C1 segment of cervical spinal cord (tissue), 14 donors: ENCODE results near the gene MAOB.
A peak's percentile ranks its signal among the peaks of the same experiment; 100 is the strongest.
"Not testable (repeated sequence)": the region's sequence is repeated elsewhere in the genome, so short reads cannot be mapped to it uniquely, and the experiment has no call there.

Experiments
- DNase-seq, 14 donors: peaks; one replicate each; lab custom pipeline; 2025; lab: John Stamatoyannopoulos, UW

Gene MAOB

DNA sequence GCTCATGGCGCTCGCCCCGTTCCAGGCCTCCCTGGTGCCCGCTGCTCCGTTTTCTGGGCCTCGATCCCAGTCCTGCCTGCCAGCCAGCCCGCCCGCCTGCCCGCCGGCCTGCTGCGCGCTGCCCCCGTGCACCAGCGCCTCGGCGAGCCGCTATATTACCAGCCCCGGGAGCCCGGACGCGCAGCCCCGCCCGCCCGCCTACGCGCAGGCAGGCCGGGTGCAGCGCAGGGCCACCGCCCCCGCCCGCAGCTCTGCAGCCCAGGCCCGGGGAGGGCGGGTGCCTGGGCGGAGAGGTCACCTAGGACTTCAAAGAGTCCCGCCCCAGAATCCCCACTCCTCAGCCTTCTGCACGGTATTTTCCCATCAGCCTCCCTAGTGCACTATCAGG is at the start of gene MAOB:
Gene MAOB, minus strand, starts transcription at position 157 of the 388 bp plus-strand sequence. Its CDS starts 151 bp downstream, at position 6.
- DNase-seq = peak in 6 of 14 donors; percentile 0 to 32 (median 12)

DNA sequence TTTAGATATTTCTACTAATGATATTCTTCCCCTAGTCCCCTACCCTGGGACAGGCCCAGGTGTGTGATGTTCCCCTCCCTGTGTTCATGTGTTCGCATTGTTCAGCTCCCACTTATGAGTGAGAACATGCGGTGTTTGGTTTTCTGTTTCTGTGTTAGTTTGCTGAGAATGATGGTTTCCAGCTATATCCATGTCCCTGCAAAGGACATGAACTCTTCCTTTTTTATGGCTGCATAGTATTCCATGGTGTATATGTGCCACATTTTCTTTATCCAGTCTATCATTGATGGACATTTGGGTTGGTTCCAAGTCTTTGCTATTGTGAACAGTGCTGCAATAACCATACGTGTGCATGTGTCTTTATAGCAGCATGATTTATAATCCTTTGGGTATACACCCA is 39.8 kb upstream of the MAOB start:
- DNase-seq = not testable (repeated sequence)

DNA sequence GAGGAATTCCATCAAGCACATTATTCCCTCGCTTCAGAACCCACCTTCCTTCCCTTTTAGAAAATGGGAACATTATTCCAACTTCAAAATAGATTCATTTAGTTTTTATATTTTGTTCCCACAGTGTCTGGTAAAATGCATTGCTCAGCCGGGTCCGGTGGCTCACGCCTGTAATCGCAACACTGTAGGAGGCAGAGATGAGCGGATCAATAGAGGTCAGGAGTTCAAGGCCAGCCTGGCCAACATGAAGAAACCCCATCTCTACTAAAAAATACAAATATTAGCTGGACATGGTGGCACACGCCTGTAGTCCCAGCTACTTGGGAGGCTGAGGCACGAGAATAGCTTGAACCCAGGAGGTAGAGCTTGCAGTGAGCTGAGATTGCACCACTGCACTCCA is 28.5 kb upstream of the MAOB start:
- not testable (repeated sequence) for DNase-seq

DNA sequence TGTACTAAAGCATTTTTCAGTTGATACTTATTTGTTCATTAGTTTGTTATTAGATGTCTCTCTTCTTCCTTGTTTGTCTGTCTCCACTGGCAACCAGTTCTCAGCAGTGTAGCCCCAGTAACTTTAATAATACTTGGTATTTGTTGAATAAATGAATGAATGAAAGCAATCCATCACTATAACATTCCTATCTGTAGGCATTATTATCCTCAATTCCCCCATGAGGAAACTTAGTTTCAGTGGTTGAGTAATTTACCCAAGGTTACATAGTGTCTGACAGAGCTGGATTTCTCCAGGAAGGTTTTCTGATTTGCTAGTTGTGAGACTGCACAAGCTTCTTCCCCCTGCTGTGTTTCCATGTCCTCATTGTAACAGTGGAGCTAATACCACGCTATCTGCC is 27.8 kb upstream of the MAOB start:
- no peak for DNase-seq

DNA sequence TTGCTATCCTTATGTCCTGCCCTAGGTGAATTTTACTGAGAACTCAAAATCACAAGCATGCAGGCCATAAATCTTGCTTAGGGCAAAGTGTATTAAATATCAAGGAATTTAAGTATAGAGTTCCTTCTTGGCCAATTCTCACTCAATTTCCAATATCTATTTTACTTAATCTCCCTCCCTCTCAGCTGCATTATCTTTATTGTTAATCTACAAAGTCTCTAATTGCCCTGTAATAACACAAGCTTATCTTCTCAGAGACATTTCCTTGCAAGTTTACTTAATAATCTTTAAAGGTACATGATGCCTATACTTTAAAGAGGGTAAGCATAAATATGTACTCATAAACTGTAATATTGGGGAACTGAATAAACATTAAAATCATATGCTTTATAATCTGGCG is 26.9 kb upstream of the MAOB start:
- no peak for DNase-seq

DNA sequence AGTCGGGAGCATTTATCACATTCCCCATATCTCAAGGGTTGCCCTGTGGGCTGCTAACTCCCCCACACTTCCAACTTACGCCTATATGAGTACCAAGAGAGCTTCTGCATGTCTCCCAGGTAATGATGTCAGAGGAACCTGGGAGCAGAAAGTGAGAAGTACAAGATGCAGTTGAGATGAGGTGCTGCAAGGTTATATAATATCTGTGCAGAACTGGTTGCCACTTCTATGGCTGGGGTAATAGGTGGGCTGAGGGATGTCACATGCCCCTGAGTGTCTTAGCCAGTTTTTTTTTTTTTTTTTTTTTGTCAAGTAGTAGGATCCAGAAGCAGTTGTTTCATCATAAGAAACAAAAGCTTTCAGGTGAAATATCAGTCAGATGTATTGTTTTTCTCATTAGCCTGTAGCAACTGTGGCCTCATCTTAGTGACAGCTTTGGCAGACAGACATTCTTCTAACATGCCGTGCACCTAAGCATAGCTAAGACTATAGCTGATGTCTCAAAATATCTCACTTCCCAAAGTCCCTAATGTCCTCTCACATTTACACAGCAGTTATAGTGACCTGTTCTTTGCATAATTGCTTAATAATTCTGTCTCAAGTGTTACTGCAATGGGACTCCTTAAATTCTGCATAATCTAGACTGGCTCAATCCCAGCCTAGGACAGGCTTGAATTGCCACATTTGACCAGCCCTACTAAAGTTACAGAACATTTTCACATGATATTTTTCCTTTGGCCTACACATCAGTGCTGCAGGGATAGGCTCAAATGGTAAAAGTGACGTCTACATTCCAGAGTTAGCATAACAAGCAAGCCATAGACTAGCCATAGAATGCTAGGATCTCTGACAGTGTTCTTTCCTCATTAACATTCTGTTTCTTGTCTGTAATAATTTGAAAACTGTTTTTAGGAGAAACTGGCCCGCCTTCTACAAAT is 17.9 kb upstream of the MAOB start:
- DNase-seq = no peak

DNA sequence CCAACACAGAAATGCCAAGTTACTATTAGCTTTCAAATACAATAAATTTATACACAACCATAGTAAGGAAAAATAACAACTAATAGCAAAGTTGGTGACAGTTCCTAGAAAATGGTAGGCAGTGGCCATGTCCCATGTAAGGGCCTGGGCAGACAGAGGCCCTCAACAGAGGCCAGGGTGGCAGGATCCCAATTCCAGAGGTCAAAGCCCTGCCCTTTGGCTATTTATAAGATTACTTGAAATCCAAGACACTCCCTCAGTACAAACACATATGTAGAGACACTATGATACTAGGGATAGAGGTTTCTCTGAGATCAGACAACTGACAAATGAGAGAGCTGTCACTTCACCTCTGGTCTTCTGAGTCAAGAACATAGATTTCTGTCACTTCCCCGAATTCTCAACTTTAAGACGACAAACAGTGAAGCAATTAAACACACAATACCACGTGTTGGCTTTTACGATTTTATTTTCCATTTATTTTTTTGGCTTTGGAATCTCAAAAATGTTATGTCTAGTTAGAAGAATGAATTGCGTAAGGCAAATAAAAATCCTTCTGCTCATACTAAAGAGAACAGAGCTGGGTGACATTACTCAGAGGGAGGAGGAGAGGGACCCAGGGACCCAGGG is 16.3 kb upstream of the MAOB start:
- DNase-seq = no peak

DNA sequence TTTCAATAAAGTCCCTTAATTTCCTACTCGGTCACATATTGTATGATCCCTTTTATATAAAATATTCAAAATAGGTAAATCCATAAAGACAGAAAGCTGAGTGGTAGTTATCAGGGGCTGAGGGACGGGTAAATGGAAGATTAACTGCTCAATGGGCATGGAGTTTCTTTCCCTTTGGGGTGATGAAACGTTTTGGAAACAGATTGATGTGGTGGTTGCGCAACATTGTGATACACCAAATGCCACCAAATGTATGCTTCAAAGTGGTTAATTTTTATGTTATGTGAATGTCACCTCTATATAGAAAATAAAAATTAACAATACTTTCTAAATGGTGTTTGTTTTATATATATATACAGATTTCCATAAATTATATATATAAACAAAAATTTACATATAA is 15.0 kb upstream of the MAOB start:
- no peak for DNase-seq

DNA sequence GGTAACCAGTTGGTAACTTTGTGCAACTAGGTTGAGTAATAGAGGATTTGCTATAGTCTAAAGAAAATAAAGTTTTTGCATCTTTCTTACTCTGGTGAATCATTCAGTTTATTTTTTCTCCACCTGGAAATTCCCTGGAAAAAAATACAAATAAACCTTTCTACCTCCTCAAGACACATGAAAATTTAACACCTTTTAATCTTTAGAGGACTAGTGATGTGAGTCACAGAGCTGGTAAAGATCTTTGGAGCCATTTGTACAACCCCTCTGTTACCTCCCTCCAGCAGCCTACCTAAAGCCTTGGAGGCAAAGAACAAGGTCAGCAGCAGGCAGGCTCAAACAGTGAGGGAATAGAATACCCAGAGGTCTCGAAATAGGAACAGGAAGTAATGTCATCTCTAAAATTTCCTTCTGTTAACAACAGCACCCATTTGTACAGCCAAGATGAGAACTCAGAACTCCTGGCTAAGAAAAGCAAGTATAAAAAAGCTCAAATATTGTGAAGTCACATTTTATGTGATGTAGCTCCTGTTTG is 10.2 kb upstream of the MAOB start:
- DNase-seq = no peak

DNA sequence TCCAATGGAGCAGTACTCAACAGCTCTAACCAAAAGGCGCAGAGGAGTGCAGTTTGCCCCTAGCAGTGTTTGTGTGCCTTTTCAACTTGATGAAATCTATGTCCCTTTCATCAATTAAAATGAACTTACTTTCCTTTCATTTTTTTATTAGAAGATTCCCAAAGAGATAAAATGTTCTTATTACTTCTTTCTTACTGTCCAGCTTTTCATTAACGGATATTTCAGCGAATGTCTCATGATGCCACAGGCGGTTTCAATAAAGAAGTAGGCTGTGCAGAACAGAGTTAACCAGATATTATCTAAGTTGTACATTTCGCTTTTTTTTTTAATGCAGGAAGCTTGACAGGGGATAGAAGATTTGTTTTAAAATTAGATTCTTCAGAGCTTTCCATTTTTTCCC is 3.4 kb upstream of the MAOB start:
- DNase-seq = no peak

DNA sequence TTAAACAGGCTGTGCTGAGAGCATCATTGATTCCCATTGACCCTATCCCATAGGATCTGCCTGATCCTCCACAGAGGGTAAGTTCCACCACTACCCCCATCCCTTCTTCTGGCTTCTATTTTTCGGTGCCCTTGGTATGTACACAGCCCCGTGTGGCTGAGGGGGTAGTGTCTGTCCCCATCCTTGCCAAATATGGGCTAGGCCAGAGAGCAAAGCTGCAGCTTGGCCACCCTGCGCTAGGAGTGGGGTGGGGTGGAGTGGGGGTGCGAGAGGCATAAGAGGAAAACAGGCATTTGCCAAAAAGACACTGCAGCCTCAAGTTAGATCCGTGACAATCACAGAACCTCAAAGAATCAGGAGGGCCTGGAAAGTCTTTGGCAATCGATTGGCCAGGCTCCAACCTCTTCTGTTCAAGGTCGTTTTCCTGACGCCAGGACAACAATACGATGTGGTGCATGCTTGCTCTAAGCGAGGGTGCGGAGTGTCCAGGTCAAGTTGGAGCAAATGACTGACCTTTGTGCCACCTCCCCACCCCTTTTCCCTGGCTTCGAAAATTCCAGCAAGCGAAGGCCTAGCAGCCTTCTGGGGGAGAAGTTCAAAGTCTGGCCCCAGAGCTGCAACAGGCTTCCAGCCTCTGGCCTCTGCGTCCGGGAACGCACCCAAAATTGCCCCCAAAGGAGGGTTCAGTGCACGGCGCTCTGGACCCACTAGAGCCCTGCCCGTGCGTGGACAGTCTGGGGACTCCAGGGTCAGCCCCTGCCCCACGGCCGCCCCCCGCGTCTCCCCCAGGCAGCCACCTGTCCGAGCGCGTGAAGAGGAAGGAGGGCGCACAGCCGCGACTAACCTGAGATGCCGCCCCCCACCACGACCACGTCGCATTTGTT is 598 bp downstream of the MAOB start:
- peak in 2 of 14 donors; percentile 1 to 32 for DNase-seq

DNA sequence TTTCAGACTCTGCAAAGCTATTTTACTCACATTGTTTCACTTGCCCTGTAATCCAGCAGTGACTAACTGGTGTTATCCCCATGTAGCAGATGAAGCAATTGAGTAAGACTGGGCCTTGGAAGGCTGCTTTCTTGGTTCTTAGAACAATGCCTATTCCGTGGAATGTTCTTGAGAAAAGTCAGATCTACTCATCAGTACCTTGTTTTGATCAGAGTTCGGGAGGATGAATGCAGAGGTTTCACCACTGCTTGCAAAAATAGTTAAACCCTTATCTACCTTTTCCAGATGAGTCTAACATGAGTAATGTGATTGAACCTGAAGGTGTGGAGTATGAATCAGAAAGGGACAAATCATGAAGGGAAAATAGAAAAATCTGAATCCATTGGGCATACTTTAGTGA is 1.8 kb downstream of the MAOB start:
- DNase-seq = no peak

DNA sequence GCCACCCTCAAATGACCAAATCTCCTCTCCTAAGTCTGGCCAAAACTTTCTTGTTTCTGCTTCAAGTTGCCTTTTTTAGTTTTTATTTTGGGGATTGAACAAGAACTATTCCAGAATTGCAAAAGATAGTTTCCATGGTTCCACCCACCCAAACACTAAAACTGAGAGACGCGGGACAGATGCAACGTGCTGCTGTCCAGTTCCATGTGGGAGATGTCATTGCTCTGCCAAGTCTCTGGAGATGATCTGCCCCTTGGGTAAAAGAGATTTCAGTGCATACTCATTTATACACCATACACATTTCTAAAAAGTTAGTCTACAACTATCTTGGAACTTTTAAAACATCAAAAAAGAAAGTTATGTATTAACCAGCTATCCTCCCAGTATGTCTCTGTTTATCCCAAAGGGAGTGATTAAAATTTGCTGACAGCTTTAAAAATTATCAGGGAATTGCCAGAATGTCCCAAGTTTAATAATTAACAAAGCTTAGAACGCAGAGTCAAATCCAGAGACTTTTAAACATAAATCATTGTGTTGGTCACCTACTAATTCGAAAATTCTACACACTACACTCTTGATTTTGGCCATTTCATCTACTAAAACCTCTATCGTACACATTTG is 3.2 kb downstream of the MAOB start:
- no peak for DNase-seq

DNA sequence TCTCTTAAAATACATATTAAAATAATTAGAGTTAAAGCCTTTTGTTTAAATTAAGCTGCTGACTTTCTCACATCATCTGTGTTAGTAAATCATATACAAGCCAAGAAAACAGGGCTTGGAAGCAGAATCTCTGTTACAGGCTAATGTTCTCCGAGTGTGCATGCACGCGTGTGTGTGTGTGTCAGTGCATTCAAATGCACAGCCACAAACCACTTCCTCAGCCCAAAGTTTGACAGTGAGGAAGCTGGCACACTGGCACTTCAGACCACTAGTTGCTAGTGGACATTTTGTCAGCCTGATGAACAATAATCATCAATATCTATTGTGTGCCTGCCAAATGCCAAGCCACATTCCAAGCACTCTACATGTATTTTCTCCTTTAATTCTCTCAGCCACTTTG is 5.6 kb downstream of the MAOB start:
- DNase-seq = no peak

DNA sequence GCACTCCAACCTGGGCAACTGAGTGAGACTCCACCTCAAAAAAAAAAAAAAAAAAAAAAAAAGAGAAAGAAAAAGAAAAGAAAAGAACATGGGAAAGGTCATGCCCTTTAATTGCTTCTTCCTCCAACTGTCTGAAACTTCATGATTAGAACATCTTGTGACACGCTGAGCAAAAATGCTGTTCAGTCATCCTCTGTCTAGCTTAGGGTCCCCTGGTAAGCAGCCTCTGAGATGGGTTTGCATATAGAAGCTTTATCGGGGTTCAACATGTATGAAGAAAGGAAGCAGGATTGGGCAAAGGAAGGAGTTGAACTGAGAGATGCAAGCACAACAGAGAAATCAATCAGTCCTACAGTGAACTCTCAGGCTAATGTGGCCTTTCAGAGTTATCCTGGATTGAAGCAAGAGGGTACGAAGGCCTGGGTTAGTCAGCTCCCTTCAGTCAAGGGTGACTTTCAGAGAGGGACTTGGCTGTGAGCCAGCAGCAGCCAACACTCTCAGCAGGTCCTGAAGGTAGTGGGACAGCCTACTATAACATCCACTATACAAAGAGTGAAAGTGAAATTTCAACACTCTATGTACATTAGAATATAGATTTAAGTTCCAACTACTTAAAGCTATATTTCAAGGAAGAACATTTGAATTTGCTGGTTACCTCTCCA is 11.4 kb downstream of the MAOB start:
- no peak for DNase-seq

DNA sequence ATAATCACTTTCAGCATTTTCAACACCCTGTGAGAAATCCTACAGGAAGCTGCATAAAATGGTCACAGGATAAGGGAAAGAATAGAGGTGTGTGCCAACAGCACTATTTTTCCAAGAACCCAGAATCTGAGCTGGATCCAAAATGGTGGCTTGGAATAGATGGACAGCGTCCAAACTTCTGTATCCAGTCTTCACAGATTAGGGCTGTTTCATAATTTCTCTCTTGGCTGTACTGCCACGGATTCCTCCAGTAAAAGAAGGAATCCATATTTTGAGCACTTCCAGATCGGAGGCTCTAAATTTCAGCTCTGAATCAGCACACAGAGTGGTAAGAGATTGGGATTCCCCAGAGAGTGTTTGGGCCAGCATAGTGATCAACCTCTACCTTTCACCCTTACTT is 12.2 kb downstream of the MAOB start:
- DNase-seq = no peak

DNA sequence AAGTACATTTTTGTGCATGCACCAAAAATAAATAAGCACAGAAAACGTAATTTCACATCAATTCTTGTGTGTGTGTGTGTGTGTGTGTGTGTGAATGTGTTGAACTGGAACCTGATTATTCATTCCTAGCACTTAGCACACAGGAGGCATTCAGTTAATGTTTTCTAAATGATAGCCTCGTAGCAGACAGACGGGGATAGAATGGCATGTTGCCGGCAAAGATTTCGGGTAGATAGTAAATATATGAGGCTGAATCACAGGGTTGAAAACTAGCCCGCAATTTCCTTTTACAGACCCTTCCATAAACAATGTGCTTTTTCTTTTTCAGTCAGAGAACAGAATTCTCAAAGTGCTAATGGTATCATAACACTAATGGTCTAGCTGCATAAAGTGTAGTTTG is 13.5 kb downstream of the MAOB start:
- DNase-seq = no peak

DNA sequence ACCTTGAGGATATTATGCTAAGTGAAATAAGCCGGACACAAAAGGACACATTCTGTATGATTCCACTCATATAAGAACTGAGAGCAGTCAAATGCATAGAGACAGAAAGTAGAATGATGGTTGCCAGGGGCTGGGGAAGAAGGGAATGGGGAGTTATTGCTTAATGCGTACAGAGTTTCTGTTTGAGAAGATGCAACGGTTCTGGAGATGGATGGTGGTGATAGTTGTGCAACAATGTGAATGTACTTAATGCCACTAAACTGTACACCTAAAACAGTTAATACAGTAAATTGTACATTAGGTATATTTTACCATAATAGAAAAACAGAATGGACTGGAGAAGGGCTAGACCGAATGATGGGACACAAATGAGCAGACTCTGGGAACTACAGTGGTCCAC is 15.8 kb downstream of the MAOB start:
- no peak for DNase-seq

DNA sequence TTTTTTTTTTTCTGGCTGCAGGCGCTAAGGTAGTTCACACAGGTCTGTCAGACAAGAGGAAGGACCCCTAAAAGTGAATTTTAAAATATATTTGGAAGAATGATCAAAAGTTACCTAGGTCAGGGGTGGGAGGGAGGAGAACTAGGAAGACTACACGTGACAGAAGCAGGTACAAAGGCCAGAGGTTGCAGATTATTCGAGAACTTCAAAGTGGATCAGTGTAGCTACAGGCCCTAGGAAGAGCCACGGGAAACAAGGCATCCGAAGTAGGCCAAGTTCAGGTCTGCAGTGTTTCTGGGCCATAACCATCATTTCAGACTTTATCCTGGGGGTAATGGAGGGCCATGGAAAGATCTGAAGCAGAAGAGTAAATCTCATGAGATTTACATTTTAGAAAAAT is 16.5 kb downstream of the MAOB start:
- DNase-seq = no peak

DNA sequence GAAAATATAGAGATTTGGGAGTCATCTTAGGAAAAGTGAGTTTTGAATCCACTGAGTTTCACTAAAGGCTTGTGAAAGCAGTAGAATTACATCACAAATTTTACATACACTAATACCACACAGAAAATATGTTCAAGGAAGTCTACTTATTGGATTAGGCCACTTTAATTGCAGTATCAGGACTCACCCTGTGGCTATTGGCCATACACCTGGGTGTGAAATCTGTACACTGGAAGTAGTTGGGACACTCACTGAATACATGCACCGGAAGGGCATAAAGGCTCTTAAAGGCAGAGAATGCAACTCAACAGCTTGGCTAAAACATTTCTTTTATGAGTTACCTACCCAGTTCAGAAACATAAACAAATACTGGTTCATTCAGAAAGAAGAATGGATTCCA is 19.8 kb downstream of the MAOB start:
- DNase-seq = no peak

DNA sequence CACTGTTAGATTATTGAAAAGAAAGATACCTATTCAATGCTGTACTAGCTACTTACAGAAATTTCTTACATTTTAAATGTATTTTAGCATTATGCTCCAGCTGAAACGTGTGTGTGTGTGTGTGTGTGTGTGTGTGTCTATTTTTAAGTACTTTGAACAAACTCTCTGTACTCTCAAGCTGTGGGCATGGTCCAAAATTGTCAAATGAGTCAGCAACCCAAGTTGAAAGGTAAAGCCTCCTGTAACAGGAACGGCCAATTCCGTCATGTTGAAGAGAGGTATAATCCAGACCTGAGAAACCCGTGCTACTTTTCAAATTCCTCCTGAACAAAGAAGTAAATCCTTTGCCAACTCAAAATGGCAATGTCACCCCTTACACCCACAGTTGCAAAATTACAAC is 20.5 kb downstream of the MAOB start:
- no peak for DNase-seq
